ENCODE measurements around the gene SMARCD3. TPM values are rescaled to one million over a fixed set of nuclear protein-coding genes. Genes with fewer than 3 reads are reported as not detected.

SMARCD3 gene
- total and polyA plus RNA-seq, 7 donors = 4.2 to 63.1 (median 38.8) TPM

GRCh38 chr7:151193203-151193978 is 55.1 kb downstream of the SMARCD3 start:
- no peak overlapping the region for H3K4me3 ChIP-seq
- intact Hi-C loops (cut with DNase I) = no loop called here
- H3K9me3 ChIP-seq = no peaks in the 10 kb centered on the region
- peaks cover 0 to 10% (median 7%) of the 10 kb centered on the region in 3 donors for H3K27me3 ChIP-seq
- DNase-seq = no peak
- H3K27ac ChIP-seq = no peak overlapping the region
- 89 to 92% methylated on average over 14 of the region's 14 CpGs for WGBS, 2 donors
- no peak for TF ChIP-seq POLR2A (IDR thresholded peaks at IDR 0.05)
- no peak for TF ChIP-seq EP300 (IDR thresholded peaks at IDR 0.05)
- TF ChIP-seq CTCF (IDR thresholded peaks at IDR 0.05) = no peak
- no peak for TF ChIP-seq POLR2AphosphoS5 (IDR thresholded peaks at IDR 0.05)
- no peaks in the 10 kb centered on the region for H3K4me1 ChIP-seq
- no peaks in the 10 kb centered on the region for H3K36me3 ChIP-seq

- intact Hi-C loops (cut with DNase I) = no loop called here
- no peak overlapping the region for H3K27ac ChIP-seq
- no peaks in the 10 kb centered on the region for H3K36me3 ChIP-seq
- H3K4me1 ChIP-seq = no peaks in the 10 kb centered on the region
- WGBS, 2 donors = 93 to 95% methylated on average over 23 of the region's 23 CpGs
- TF ChIP-seq POLR2A (IDR thresholded peaks at IDR 0.05) (no peak), POLR2AphosphoS5 (IDR thresholded peaks at IDR 0.05) (no peak), EP300 (IDR thresholded peaks at IDR 0.05) (no peak), CTCF (IDR thresholded peaks at IDR 0.05) (no peak)
- H3K9me3 ChIP-seq = no peaks in the 10 kb centered on the region
- DNase-seq = no peak
- H3K27me3 ChIP-seq = peaks cover 0 to 10% (median 7%) of the 10 kb centered on the region in 3 donors
- no peak overlapping the region for H3K4me3 ChIP-seq
Observed at GRCh38 chr7:151192002-151192539, 56.4 kb downstream of the SMARCD3 start.

- Histone ChIP-seq H3K27ac (no peak overlapping the region), H3K36me3 (no peaks in the 10 kb centered on the region), H3K9me3 (no peaks in the 10 kb centered on the region), H3K4me3 (no peak overlapping the region), H3K4me1 (no peaks in the 10 kb centered on the region), H3K27me3 (peaks cover 0 to 10% (median 7%) of the 10 kb centered on the region in 3 donors)
- intact Hi-C loops (cut with DNase I) = no loop called here
- TF ChIP-seq POLR2A (IDR thresholded peaks at IDR 0.05) = no peak
- no peak for TF ChIP-seq CTCF (IDR thresholded peaks at IDR 0.05)
- no peak for TF ChIP-seq EP300 (IDR thresholded peaks at IDR 0.05)
- no peak for TF ChIP-seq POLR2AphosphoS5 (IDR thresholded peaks at IDR 0.05)
- WGBS, 2 donors = 79 to 86% methylated on average over 12 of the region's 12 CpGs
- no peak for DNase-seq
Observed at GRCh38 chr7:151191544-151191943, 57.0 kb downstream of the SMARCD3 start.

GRCh38 chr7:151189038-151189437 is 59.5 kb downstream of the SMARCD3 start:
- intact Hi-C loops (cut with DNase I) = no loop called here
- Histone ChIP-seq H3K27ac (no peak overlapping the region), H3K9me3 (no peaks in the 10 kb centered on the region), H3K27me3 (no peaks in the 10 kb centered on the region), H3K4me1 (no peaks in the 10 kb centered on the region), H3K36me3 (no peaks in the 10 kb centered on the region), H3K4me3 (no peak overlapping the region)
- no peak for DNase-seq
- TF ChIP-seq EP300 (IDR thresholded peaks at IDR 0.05) = no peak
- no peak for TF ChIP-seq POLR2AphosphoS5 (IDR thresholded peaks at IDR 0.05)
- no peak for TF ChIP-seq CTCF (IDR thresholded peaks at IDR 0.05)
- TF ChIP-seq POLR2A (IDR thresholded peaks at IDR 0.05) = no peak
- 74 to 79% methylated on average over 4 of the region's 4 CpGs for WGBS, 2 donors

Other genes with a start within 250 kb of the SMARCD3 start
- not detected for gene ATG9B, start 224.2 kb downstream of the SMARCD3 start, total RNA-seq
- 1 to 10 TPM in 2 of 3 donors, not detected in 1; 1.2 to 1.6 TPM for gene ATG9B, start 224.2 kb downstream of the SMARCD3 start, polyA plus RNA-seq
- 10 to 100 TPM in 3 of 4 donors, 1 to 10 TPM in 1; 9.7 to 20.8 (median 19.5) TPM for gene ABCB8, start 220.2 kb downstream of the SMARCD3 start, total RNA-seq
- 10 to 100 TPM in 1 of 3 donors, 1 to 10 TPM in 2; 3.0 to 32.8 (median 5.3) TPM for gene ABCB8, start 220.2 kb downstream of the SMARCD3 start, polyA plus RNA-seq
- gene ASIC3, start 200.2 kb downstream of the SMARCD3 start, total RNA-seq = 1 to 10 TPM; 1.8 to 8.6 (median 4.5) TPM
- gene ASIC3, start 200.2 kb downstream of the SMARCD3 start, polyA plus RNA-seq = 1 to 10 TPM in 2 of 3 donors, under 1 TPM in 1; 0.46 to 3.1 (median 3.0) TPM
- 1 to 10 TPM; 6.9 to 8.3 (median 7.7) TPM for gene CDK5, start 190.8 kb downstream of the SMARCD3 start, total RNA-seq
- 10 to 100 TPM in 1 of 3 donors, 1 to 10 TPM in 2; 6.0 to 10.6 (median 9.8) TPM for gene CDK5, start 190.8 kb downstream of the SMARCD3 start, polyA plus RNA-seq
- 100 to 1,000 TPM in 1 of 4 donors, 10 to 100 TPM in 3; 56.9 to 124 (median 91.7) TPM for gene SLC4A2, start 189.1 kb downstream of the SMARCD3 start, total RNA-seq
- 100 to 1,000 TPM in 1 of 3 donors, 10 to 100 TPM in 2; 12.3 to 114 (median 23.4) TPM for gene SLC4A2, start 189.1 kb downstream of the SMARCD3 start, polyA plus RNA-seq
- gene FASTK, start 167.9 kb downstream of the SMARCD3 start, total RNA-seq = 10 to 100 TPM; 61.5 to 80.0 (median 69.9) TPM
- gene FASTK, start 167.9 kb downstream of the SMARCD3 start, polyA plus RNA-seq = 100 to 1,000 TPM in 1 of 3 donors, 10 to 100 TPM in 2; 61.3 to 124 (median 65.0) TPM
- gene TMUB1, start 165.2 kb downstream of the SMARCD3 start, total RNA-seq = 10 to 100 TPM; 33.4 to 48.9 (median 41.9) TPM
- gene TMUB1, start 165.2 kb downstream of the SMARCD3 start, polyA plus RNA-seq = 10 to 100 TPM; 45.0 to 74.6 (median 47.4) TPM
- gene AGAP3, start 162.2 kb downstream of the SMARCD3 start, total RNA-seq = 10 to 100 TPM; 34.2 to 89.7 (median 40.9) TPM
- gene AGAP3, start 162.2 kb downstream of the SMARCD3 start, polyA plus RNA-seq = 10 to 100 TPM; 27.7 to 42.3 (median 33.6) TPM
- gene GBX1, start 81.0 kb downstream of the SMARCD3 start, total RNA-seq = not detected
- gene GBX1, start 81.0 kb downstream of the SMARCD3 start, polyA plus RNA-seq = not detected
- not detected for gene ASB10, start 61.4 kb downstream of the SMARCD3 start, total RNA-seq
- not detected for gene ASB10, start 61.4 kb downstream of the SMARCD3 start, polyA plus RNA-seq
- gene H2BK1, start 38.2 kb downstream of the SMARCD3 start, total RNA-seq = not detected
- gene H2BK1, start 38.2 kb downstream of the SMARCD3 start, polyA plus RNA-seq = not detected
- 10 to 100 TPM; 25.8 to 34.6 (median 30.2) TPM for gene ABCF2, start 21.5 kb downstream of the SMARCD3 start, total RNA-seq
- 10 to 100 TPM; 18.3 to 34.6 (median 19.8) TPM for gene ABCF2, start 21.5 kb downstream of the SMARCD3 start, polyA plus RNA-seq
- gene CHPF2, start 16.2 kb downstream of the SMARCD3 start, total RNA-seq = 10 to 100 TPM; 14.3 to 36.3 (median 18.9) TPM
- 10 to 100 TPM in 1 of 3 donors, 1 to 10 TPM in 2; 5.4 to 27.9 (median 5.5) TPM for gene CHPF2, start 16.2 kb downstream of the SMARCD3 start, polyA plus RNA-seq
- 10 to 100 TPM; 49.8 to 73.8 (median 64.5) TPM for gene NUB1, start 93.1 kb upstream of the SMARCD3 start, total RNA-seq
- gene NUB1, start 93.1 kb upstream of the SMARCD3 start, polyA plus RNA-seq = 10 to 100 TPM; 36.6 to 50.1 (median 43.2) TPM
- 10 to 100 TPM; 14.4 to 23.8 (median 16.9) TPM for gene WDR86, start 161.3 kb upstream of the SMARCD3 start, total RNA-seq
- 1 to 10 TPM in 2 of 3 donors, under 1 TPM in 1; 0.46 to 4.2 (median 2.1) TPM for gene WDR86, start 161.3 kb upstream of the SMARCD3 start, polyA plus RNA-seq
- 1 to 10 TPM in 2 of 4 donors, not detected in 2; 1.4 to 1.8 TPM for gene CRYGN, start 191.4 kb upstream of the SMARCD3 start, total RNA-seq
- gene CRYGN, start 191.4 kb upstream of the SMARCD3 start, polyA plus RNA-seq = under 1 TPM in 2 of 3 donors, not detected in 1; 0.17 to 0.60 TPM